SW 1271 (cell line): Measurements from ENCODE around the gene LRRTM4.

ENCODE experiments used
- DNase-seq, 2 experiments: peaks; one replicate each; lab custom pipeline; 2025; lab: John Stamatoyannopoulos, UW

The LRRTM4 gene

DNA sequence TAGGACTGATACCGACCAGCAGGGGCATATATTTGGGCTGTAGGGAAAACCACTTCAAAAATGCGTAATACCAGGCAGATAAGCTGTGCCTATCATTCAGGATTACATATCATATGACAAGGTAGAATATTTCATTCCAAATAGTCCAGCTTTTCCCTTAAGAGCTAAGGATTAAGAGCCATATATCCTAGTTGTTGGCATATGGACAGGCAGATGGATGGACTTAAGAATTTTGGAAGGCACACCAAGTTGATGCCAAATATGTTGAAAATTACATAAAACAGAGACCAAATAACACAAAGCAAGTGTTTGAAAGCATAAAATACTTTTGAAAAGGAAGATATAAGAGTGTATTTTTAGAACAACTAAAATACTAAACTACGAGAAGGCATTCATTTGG lies 52.1 kb downstream of the LRRTM4 start:
- no peak for DNase-seq

DNA sequence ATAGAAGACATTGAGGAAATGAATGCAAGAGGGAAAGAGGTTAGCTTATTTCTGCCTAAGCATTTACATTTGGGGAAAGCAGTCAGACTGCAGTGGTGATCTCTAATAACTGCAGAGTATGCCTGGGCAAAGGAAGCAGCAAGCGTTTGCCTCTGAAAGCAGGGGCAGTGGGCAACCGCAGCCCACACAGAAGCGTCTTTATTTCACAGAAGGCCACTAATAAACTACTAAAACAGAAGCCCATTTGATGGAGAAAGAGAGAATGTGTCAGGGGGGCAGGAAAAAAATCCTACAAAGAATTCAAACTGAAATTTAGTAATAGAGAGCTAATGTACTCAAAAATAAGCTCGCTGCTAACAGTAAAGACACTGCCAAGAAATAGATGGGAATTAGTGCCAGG lies 53.1 kb downstream of the LRRTM4 start:
- no peak for DNase-seq

DNA sequence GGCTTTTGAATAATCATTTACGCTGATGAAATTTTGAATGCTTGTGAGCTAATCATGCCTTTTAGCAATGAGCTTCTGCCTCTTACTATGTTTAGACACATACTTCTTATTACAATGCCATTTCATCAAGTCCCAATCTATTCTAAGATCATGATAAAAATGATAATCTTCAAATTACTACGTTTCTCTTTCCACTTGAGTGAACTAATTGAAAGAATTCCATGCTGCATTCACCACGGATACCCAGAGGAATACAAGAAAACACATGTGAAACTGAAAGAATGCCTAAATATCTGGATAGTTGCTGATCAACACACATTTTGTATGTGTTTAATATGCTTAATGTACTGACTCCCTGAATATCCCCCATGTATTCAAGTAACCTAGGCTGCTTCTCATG lies 62.3 kb downstream of the LRRTM4 start:
- DNase-seq: no peak

DNA sequence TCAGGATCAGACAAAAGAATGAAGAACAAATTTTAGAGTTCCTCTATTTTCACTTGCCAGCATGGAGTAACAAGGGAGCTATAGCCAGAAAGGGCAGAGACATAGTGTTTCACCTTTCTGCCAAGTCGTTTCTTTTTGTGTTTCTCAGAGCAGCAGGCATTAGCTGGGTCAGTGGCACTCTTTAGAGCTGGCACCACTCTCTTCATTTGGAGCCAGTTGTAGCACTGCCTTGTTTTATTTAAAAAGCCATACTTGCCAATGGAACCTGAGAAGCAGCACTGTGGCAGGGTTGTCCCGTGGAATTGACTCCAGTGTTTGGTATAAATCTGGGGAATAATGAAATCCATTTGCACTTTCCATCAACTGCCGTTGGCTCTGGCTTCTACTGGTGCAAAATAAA lies 64.0 kb downstream of the LRRTM4 start:
- no peak for DNase-seq

DNA sequence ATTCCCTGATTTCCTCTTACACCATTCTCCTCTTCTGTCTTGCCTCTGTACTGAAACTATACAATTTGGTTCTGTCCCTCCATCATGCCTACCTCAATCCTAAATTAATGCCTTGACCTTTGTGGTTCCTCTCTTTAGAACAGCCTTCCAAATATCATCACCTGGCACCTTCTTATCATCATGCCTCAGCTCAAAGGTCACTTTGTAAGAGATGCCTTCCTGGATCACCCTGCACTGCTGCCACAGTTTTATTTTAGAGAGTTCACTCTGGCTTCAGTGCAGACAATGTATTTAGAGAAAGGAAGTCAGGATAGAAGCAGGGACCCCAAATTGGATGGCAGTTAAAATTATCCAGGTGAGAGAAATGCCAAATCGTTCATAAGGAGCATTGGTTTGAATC lies 64.5 kb downstream of the LRRTM4 start:
- DNase-seq: no peak

DNA sequence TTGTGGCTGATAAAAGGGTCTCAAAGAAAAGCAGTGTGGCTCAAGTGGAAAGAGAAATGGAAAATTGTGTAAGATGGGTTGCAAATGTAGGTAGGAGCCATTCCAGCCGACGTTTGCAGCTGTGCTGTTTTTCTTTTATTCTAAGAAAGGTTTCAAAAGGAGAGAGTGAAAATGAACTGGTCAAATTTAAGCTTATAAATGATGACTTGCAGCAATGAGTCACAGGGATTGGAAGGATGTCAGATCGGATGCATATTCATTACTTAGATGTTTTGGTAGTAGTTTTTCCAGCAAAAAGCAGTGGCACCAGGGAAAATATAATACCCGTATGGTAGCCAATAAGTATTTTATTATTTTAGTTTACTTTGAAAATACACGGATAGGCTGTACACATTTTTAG lies 79.1 kb downstream of the LRRTM4 start:
- DNase-seq: no peak

DNA sequence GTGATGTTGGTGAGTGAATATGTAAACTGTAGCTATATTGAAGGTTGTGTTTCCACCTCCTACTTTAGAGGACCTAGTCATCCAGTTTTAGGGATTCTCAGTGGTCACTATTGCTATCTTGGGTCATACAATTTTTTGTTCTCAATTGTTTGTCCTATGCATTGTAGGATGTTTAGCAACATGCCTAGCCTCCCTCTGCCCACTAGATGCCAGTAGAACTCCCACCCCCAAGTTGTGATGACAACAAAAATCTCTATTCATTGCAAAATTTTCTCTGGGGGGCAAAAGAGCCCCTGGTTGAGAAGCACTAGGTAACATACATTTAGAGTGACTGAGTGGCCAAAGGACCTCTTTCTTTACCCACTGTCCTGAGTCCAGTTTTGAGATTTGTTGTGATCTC lies 87.3 kb downstream of the LRRTM4 start:
- DNase-seq: no peak

DNA sequence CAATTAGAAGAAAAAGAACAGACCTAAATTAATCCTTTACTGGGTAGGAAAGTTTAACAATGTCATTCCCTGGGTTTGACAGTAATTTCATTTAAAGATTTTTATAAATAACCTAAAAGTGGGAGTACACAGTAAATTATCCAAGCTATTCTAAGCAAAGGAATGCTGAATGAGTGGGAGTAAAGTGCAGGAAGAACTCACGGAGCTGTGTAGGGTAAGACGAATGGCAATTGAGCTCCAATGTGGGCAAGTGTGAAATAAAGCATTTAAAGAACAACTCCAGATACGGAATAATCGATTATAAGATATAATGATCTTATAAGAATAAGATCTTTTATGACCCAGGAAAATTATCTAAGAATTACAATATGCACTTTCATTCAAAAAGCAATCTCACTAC lies 93.2 kb downstream of the LRRTM4 start:
- DNase-seq: no peak

DNA sequence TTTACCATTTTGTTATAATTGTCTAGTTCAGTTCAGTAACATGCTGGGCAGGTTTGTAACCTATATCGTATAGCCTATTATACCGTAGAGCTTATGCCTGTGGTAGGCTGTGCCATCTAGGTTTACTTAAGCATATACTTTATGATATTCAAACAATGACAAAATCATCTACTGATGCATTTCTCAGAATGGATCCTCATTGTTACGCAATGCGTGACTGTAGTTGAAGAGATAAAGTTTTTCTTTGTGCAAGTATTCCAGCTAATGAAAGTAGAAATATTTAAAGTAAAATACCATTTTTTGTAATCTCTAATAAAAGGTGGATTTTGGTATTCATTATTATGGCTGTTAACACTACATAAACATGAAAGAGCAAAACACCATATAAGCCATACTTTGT lies 100.2 kb downstream of the LRRTM4 start:
- DNase-seq: no peak

DNA sequence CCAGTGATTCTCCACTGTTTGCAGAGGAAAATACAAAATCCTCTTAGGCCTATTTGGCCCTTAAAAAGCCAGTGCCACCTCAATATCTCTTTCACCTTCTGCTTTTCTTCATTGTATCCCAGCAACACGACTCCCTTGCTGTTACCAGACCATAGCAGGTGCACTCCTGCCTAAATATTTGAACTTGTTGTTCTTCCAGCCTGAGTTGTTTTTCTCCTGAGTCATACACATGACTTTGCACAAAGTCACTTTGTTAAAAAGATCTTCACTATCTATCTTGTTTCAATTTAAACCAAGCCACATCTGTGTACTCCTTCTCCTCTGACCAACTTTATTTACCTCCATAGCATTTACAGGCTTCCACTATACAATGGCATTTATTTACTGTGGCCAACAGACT lies 103.6 kb downstream of the LRRTM4 start:
- DNase-seq: no peak

DNA sequence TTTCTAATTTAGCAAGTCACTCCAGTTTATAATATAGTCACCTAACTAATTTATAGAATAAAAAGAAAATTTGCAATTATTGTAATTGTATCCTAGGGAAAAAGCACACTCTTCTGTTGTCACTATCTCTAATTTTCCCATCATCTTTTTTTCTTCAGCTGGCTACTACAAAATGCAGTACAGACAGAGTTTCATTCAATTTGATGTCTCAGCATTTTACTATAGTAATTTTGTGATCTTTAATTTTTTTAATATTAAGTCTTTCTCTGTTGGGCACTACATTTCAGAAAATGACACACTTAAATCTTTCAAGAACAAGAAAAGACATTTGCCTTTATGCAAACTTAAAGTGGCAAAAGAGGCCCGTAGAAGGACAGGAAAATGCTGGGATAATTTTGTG lies 118.0 kb downstream of the LRRTM4 start:
- no peak for DNase-seq

DNA sequence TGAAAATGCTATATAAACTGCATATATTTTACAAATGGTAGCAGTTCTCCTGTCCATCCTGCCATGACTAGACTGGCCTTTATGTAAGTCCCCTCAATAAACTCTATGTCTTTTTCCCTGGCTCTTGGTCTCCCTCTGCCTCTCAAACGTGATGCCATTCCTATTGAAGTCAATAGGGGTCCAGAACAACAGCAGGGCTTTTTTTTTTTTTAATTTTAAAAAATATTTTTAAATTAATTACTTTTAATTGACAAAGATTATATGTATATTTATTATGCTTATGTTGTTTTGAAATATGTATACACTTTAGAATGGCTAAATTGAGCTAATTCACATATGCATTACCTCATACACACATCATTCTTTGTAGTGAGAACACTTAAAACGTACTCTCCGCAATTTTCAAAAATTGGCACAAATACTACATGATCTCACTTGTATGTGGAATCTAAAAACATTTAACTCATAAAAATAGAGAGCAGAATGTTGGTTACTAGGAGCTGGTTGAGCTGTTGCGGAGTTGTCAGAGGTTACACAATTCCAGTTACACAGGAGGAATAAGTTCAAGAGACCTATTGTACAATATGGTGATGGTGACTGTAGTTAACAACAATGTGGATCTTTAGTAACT lies 123.1 kb downstream of the LRRTM4 start:
- no peak for DNase-seq

DNA sequence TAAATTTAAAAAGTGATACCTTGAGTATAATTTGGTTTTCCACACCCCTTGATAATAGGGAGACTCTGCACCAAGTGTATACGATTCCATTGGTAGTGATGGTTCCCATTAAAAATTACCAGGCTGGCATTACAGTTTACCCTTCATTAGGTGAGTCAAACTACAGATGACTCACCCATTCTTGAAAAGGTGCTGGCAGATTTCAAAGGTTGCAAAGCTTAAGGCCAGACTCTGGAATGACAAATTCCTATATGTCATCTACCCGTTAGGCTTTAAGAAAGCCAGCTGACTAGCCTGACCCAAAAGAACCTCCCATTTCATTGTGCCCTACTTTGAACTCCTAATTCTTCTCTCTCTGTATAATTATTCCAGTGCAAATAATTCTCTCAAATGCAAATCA lies 124.4 kb downstream of the LRRTM4 start:
- no peak for DNase-seq

DNA sequence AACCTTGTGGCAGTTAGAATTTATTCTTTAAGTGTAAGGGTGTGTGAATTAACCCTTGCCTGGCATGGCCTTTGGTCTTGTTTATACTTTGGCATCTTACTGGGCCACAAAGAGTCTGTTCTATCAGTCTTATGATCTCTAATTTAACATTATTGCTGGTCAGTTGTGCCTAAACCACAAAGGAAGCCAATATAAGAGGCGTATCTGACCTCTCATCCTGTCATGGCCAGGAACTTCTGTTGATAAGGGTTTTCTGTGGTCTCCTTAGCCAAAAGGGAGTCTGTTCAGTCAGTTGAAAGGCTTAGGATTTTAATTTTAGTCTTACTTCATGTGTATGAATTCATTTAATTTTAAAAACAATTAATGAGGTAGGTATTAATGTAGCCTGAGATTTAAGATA lies 127.2 kb downstream of the LRRTM4 start:
- DNase-seq: no peak

DNA sequence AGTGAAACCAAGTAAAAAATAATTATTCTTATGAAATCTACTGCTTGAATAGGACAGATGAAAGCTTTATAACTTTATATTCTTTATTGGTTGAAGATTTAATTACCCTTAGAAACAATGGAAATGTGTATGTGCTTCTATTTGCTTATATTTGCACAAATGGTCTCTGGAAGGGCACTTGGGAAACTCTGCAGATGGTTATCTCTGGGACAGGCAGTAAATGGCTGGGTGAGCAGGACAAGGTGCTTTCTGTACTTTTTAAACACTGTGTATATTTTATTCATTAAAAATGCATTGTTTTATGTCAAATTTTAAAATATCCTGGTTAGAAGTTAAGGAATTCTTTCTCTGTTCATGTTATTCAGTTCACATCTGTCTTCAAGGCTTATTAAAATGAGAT lies 131.1 kb downstream of the LRRTM4 start:
- DNase-seq: no peak

DNA sequence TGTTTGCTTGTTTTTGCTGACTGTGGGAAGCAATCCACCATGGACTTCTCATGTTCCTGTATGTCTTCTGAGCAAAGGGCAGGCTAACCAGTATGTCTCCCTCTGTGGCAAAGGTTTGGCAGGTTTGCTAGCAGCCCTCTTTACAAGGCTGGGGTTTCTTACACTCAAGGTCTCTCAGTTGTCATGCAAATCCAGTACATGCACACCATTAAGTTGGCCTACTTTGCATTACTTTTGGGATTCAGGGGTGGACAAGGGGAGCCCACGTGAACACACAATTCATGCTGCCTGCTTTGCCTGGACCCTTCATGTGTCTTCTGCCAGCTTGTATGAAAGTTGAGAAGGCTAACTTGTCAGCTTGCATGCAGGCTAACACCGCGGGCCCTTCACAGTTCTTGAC lies 134.9 kb downstream of the LRRTM4 start:
- no peak for DNase-seq

DNA sequence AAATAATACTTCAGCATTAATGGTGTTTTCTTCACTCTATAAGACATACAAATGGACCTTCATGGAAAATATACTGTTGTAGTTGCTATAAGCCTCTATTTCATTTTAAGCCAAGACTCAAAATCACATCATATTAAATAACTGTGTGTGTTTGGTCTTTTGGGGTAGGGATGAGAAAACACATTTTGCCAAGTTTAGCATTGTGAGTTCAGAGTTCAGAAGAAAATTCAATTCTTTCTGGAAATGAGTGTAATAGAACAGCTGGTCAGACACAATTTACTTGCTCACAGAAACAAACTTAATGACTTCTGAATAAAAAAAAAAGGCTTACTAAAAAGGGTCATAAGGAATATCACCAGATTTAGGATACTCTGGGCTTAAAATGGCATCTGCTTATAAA lies 149.5 kb downstream of the LRRTM4 start:
- no peak for DNase-seq

DNA sequence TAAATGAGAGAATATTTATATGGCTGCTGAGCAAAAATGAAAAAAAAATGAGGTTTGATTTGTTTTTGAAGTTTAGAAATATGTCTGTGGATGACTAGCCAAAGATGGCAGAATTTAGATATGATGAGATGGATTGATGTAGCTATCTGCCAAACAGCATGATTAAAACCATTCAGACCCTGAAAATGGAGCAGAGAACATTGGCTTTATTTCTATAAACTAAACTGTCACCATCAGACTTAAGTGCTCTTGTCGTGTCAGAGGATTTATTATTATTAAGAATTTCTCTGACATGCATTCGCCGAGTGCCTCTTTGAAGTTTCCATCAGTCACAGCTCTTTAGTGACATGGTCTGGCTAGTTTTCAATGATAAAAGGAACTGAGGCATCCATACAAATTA lies 151.7 kb downstream of the LRRTM4 start:
- no peak for DNase-seq

DNA sequence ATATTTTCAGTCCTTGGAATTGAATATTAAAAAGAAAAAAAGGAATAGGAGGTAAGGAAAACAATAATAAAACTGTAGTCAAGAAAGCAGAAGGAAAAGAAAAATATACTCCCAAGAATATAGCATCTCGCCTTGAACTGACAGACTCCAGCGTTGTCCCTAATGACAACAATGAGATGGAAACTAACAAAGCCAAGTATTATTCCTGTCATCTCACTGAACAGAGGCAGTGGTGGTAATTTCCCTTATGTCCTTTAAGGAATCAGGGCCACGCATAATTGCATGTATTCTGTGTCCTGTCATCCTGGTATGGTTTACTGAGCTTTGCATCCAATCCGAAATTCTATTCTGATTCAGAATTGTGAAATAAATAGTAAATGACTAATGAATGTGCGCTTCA lies 158.9 kb downstream of the LRRTM4 start:
- DNase-seq: no peak

DNA sequence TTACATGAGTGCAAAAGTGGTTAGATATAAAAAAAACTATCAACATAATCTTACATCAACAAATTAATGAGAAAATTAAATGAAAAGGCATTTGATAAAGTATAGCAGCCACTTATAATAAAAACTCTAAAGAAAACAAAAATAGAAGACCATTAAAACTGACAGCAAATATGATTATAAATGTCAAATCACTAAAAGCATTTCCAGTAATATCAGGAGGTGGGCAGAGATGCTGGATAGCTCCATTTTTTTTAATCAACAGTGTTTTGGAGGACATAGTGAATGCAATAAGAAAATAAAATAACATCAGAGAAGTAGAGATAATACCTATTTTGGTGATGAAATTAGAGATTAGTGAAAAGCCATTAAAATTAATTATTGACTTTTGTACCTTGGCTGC lies 173.4 kb downstream of the LRRTM4 start:
- no peak for DNase-seq

DNA sequence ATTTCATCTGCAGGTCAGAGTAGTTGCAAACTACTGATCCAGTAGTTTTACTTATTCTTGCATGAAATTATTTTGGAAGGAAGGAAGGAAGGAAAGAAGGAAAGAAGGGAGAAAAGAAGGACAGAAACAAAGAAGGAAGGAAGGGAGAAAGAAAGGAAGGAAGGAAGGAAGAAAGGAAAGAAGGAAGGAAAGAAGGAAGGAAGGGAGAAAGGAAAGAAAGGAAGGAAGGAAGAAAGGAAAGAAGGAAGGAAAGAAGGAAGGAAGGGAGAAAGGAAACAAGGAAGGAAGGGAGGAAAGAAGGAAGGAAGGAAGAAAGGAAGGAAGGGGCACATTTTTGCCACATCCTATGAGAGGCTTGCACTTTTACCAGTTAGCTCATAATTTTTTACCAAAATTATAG lies 186.2 kb downstream of the LRRTM4 start:
- no peak for DNase-seq

DNA sequence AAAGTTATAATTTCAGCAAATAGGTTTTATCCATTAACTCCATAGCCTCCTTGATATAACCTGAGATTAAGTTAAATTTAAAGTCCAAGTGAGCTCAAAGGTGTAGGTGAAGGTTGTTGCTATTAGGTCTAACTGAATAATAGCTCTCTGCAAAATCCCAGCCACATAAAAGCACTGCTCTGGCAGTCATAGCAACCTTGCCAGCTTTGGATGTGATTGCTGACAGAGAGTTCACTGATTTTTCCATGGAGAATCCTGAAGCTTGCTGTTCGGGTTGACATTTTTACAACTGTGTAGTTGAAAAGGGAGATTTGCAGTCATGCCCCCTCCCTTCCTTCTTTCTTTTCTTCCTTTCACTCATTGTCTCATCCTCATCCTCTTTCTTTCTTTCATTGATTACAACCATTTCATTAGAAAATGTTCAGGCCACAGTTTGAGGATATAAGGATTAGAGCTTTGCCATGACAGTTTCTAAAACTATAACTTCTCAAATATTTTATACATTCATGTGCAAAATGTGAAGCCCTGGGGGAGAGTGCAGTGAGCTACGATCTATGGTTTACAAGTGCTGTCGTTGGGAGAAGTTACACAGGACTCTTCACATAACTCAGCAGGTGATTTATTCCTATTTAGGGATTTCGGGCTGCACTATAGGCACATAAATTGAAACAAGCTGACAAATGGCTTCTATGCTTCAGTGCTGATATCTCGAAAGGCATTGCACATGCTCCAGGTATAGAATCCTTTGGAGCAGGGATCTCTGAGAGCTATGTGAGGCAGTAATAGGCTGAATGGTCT lies 193.8 kb downstream of the LRRTM4 start:
- DNase-seq: no peak

DNA sequence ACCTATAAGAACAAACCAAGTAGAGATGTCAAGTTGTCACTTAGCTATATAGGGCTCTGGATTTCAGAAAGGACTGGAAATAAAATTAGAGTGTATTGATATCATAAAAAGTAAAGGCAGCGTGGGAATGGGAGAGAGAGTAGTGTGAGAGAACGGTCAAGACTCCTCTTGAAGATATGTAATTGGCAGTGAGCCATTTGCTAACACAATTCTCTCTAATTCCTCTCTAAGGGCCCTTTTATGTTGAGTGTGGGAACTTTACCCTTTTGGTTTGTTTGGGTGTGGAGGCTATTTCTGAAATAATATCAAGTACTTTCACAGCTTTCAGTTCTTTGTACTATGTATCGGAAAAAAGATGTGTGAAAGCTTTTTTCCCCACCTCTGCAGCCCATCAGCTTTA lies 196.8 kb downstream of the LRRTM4 start:
- no peak for DNase-seq

DNA sequence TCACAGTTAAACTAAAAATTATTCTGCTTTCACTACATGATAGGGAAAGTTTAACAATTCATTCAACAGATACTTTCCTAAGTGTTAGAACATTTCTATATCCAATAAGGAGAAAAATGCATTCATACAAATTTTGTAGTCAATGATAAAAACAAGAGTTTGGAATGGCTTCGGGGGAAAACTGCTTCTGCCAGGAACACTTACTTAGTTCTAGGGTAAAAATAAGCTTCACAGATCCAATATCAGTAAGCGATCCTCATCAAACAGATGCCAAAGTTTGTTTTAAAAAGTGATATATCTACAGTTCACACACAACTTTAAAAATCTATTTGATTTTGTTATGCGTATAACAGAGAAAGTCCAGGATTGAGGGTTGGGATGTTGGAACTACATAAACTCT lies 199.7 kb downstream of the LRRTM4 start:
- no peak for DNase-seq
